Activated CD4-positive, alpha-beta T cell treated with anti-CD3 and anti-CD28 coated beads, Interleukin-2, amount 10 ng/mL, durations not matched to agents 7 days and 5 days (primary cell): ENCODE data around the gene ARSB. TPM values are rescaled to one million over a fixed set of nuclear protein-coding genes. Genes with fewer than 3 reads are reported as not detected.
"Not testable (repeated sequence)": the region's sequence is repeated elsewhere in the genome, so short reads cannot be mapped to it uniquely, and the experiment has no call there.

ENCODE experiments used
- CTCF ChIA-PET: fragments of 350-600 bp; sonication (Branson Sonifier 250); formaldehyde crosslinking; loops from one replicate; lab custom pipeline; 2021; ENCODE audit warnings: antibody characterized with exemption; lab: Charles Lee
- POLR2A ChIA-PET: fragments of 350-600 bp; sonication (Branson Sonifier 250); formaldehyde crosslinking; loops from one replicate; lab custom pipeline; 2021; ENCODE audit warnings: antibody characterized with exemption; lab: Charles Lee
- DNase-seq: peaks from one replicate; pipeline ENCODE4 v3.0.0-alpha.2; 2020
- H3K27ac Mint-ChIP-seq: one replicate; pipeline ENCODE4 v1.8.0; 2021; ENCODE audit warnings: mild to moderate bottlenecking, moderate library complexity, mixed read lengths
- H3K27me3 Mint-ChIP-seq: one replicate; pipeline ENCODE4 v1.8.0; 2021; ENCODE audit warnings: mixed read lengths
- H3K36me3 Mint-ChIP-seq: one replicate; pipeline ENCODE4 v1.8.0; 2021; ENCODE audit warnings: low read depth, mixed read lengths
- H3K4me1 Mint-ChIP-seq: one replicate; pipeline ENCODE4 v1.8.0; 2021; ENCODE audit warnings: mixed read lengths
- H3K4me3 Mint-ChIP-seq: one replicate; pipeline ENCODE4 v1.8.0; 2021; ENCODE audit warnings: mild to moderate bottlenecking, moderate library complexity, mixed read lengths
- H3K9me3 Mint-ChIP-seq: one replicate; pipeline ENCODE4 v1.8.0; 2021; ENCODE audit warnings: mixed read lengths
- total RNA-seq, 2 experiments: library from RNA; stranded (reverse); gene quantifications; one replicate each; pipeline ENCODE4 v1.2.3, GENCODE V29; 2021

The ARSB gene
- total RNA-seq, 2 experiments from 2014 or later, result 10.4 to 11.5 TPM

DNA sequence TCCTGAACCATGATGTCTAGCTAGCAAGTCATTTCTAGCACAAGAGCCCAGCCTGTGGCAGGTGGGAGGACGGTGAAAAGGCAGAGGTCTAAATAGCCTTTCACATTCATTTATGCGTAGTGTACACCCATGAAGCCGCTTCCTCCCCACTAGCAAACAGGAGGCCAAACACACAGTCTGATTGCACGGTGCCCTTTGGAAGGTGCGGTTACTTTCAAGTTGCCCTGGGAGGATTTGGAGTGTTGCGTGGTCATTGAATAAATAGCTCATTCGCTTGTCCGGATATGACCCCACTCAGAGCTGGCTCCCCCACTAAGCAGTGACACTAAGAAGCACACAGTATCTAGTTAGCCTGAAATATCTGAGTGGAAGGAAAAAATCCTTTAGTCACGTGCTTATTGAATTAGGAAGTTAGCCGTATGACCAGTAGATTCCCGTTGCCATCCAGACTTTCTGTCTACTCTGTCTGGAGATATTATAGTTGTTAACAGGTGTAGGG lies 664 bp upstream of the ARSB start:
- peak; percentile 49 for DNase-seq
- Mint-ChIP-seq H3K27me3 (no peaks in the 10 kb centered on the region), H3K4me3 (peak overlapping the region; percentile 85), H3K36me3 (no peaks in the 10 kb centered on the region), H3K9me3 (no peaks in the 10 kb centered on the region), H3K4me1 (peaks cover 38% of the 10 kb centered on the region), H3K27ac (peak overlapping the region; percentile 93)
- CTCF ChIA-PET, result interaction anchor here (0.6 kb wide), 1 partner anchor 767 kb away, joined by 3 read pairs; no protein-coding TSS in a partner anchor
- POLR2A ChIA-PET, result interaction anchor here (0.7 kb wide), 1 partner anchor 625 kb away, joined by 6 read pairs; no protein-coding TSS in a partner anchor

DNA sequence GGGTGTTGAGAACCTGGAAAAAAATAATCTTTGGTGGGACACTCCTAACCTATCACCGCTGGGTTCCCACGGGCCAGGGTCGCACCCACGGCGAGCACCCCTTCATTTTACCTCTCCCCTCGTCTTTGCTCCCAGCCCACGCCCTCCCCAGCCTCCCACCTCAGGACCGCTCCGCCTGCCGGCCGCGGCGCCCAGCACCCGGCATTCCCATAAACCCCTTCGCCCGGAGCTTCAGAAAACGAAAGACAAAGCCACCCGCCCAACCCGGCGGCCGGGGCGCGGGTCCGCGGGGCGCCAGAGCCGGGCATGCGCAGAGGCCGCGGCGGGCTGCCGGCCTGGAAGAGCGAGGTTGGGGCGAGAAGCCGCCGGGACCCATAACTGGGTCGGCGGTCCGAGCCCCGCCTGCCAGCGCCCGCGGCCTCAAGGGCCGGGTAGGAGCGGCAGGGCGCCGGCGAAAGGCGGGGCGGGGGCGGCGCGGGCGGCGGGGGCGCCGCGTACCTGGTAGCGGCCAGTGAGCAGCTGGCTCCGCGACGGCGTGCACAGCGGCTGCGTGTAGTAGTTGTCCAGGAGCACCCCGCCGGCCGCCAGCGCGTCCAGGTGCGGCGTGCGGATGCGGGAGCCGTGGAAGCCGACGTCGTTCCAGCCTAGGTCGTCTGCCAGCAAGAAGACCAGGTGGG lies 533 bp downstream of the ARSB start:
- peak overlapping the region; percentile 95 for H3K27ac Mint-ChIP-seq

DNA sequence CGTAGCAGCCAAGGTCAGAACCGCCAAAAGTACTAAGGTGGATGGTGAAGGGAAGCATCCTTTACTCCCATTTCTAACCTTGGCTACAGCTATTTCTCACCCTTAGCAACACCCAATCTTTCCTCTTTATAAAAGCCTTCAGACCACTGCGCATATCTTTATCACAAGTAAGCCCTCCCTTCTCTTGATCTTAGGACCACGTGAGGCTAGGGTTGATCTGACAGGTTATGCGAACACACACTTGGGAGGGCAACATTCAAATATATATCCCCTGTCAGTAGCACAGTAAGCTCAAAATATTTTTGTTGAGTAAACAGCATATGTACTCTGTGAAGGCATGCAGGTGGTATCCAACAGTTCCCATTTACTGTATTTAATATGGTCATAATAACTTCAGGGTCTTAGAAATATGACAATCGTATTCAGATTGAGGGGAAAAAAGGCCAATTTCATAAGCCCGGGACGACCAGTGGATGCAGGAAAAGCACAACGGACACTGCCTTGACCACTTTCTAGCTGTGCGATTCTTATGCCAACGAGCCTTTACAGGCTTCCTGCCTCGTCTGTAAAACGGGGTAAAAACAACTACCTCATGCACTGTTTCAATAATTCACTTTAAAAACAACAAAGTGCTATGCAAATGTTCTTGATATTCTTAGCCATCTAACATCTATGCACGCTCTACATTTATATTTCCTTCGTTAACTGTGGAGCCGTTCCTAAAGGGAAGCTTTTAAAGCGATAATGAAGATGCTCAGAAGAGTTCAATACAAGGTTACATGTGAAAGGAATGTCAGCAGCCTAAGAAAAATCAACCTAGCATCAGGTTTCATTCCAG lies 1.3 kb downstream of the ARSB start:
- Mint-ChIP-seq H3K4me1 (peaks cover 53% of the 10 kb centered on the region), H3K4me3 (peak overlapping the region; percentile 90), H3K9me3 (no peaks in the 10 kb centered on the region), H3K36me3 (peaks cover 4% of the 10 kb centered on the region), H3K27ac (peak overlapping the region; percentile 95), H3K27me3 (no peaks in the 10 kb centered on the region)
- ChIA-PET CTCF (interaction anchor here (0.5 to 1.7 kb wide), 2 partner anchors 12 to 1274 kb away, joined by 3 to 6 read pairs; no protein-coding TSS in a partner anchor), POLR2A (no interaction called here)
- no peak for DNase-seq

More for the DNA sequence above, 533 bp downstream of the ARSB start:
- ChIA-PET CTCF (interaction anchor here (0.5 to 1.7 kb wide), 3 partner anchors 13 to 1273 kb away, joined by 3 to 6 read pairs (median 4); no protein-coding TSS in a partner anchor), POLR2A (no interaction called here)
- Mint-ChIP-seq H3K36me3 (peaks cover 3% of the 10 kb centered on the region), H3K9me3 (no peaks in the 10 kb centered on the region), H3K4me1 (peaks cover 45% of the 10 kb centered on the region), H3K27me3 (no peaks in the 10 kb centered on the region), H3K4me3 (peak overlapping the region; percentile 90)
- peak; percentile 77 for DNase-seq

DNA sequence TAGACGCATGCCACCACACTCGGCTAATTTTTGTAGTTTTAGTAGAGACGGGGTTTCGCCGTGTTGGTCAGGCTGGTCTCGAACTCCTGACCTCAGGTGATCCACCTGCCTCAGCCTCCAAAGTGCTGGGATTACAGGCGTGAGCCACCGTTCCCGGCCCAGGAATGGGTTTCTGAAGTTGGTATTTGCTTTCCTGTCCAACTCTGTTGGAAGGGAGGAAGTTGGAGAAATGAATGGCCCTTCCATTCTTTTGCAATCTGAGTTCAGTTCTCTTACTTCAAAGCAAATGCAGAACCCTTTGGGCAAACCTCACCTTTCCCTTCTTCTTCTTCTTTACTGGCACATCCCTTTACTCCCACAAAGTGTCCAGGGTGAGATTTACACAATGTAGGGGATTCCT lies 1.9 kb downstream of the ARSB start:
- H3K27ac Mint-ChIP-seq, CTCF ChIA-PET, H3K9me3 Mint-ChIP-seq: not testable (repeated sequence)

DNA sequence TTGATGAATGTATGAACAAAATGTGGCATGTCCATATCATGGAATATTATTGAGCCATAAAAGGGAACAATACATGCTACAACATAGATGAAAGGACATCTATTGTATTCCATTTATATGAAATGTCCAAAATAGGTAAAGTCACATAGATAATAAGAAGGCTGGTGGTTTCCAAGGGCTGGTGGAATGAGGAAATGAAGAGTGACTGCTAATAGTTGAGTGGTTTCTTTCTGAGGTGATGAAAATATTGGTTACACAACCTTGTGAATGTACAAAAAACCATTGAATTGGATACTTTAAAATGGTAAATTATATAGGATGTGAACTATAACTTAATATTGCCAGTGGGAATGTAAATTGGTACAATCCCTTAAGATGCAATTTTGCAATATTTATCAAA lies 5.2 kb downstream of the ARSB start:
- ChIA-PET CTCF (interaction anchor here (0.6 kb wide), 1 partner anchor 10 kb away, joined by 3 read pairs; no protein-coding TSS in a partner anchor), POLR2A (no interaction called here)
- Mint-ChIP-seq H3K4me1 (peaks cover 37% of the 10 kb centered on the region), H3K9me3 (no peaks in the 10 kb centered on the region), H3K36me3 (peaks cover 6% of the 10 kb centered on the region), H3K4me3 (no peak overlapping the region), H3K27ac (no peak overlapping the region), H3K27me3 (no peaks in the 10 kb centered on the region)
- DNase-seq, result no peak

More for the DNA sequence above, 1.9 kb downstream of the ARSB start:
- Mint-ChIP-seq H3K4me3 (peak overlapping the region; percentile 90), H3K4me1 (peaks cover 53% of the 10 kb centered on the region)
- H3K27me3 Mint-ChIP-seq, H3K36me3 Mint-ChIP-seq, DNase-seq, POLR2A ChIA-PET: not testable (repeated sequence)

DNA sequence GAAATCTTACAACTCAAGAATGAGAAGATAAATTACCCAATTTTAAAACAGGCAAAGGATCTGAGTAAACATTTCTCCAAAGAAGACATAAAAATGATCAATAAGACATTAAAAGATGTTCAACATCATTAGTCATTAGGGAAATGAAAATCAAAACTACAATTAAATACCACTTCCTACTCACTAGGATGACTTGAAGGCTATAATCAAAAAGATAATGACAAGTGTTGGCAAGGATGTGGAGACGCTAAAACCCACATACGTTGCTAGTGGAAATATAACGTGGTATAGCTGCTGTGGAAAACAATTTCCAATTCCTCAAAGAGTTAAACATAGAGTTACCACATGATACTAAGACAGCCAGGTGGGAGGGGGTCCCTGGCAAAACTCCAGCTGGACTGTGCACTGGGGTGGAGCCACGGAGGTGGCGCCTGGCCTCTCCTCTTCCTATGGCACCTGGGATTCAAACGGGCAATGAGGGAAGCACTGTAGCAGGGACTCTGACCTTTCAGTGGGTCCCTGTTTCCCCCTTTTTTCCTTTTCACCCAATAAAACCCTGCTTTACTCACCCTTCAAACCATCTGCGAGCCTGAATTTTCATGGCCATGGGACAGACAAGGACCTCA lies 5.9 kb downstream of the ARSB start:
- H3K27me3 Mint-ChIP-seq, result no peaks in the 10 kb centered on the region
- H3K27ac Mint-ChIP-seq, result no peak overlapping the region
- peaks cover 37% of the 10 kb centered on the region for H3K4me1 Mint-ChIP-seq
- H3K36me3 Mint-ChIP-seq, result peaks cover 6% of the 10 kb centered on the region
- ChIA-PET CTCF (no interaction called here), POLR2A (no interaction called here)
- DNase-seq, result no peak
- H3K9me3 Mint-ChIP-seq, result no peaks in the 10 kb centered on the region
- no peak overlapping the region for H3K4me3 Mint-ChIP-seq

DNA sequence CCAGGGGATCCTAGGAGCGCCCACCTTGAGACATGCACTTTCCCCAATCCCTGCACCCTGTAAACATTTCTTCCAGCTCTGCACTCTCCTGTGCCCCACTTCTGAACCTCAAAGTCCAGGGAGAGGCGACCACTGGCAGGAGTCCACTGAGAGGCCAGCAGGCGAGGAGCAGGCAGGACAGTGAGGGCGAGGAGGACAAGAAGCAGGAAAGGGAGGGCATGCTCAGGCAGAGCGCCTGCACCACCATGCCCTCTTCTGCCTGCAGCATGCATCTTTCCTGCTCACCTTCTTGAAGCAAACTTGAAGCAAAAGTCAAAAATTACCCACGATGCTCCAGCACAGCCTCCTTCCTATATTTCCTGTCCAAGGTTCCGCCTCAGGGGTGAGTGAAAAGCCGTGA lies 10.1 kb downstream of the ARSB start:
- Mint-ChIP-seq H3K36me3 (peaks cover 6% of the 10 kb centered on the region), H3K4me1 (peaks cover 12% of the 10 kb centered on the region), H3K27me3 (no peaks in the 10 kb centered on the region), H3K9me3 (no peaks in the 10 kb centered on the region), H3K27ac (no peak overlapping the region), H3K4me3 (no peak overlapping the region)
- ChIA-PET POLR2A (no interaction called here), CTCF (interaction anchor here (1.8 kb wide), 1 partner anchor 12 kb away, joined by 4 read pairs; no protein-coding TSS in a partner anchor)
- no peak for DNase-seq

DNA sequence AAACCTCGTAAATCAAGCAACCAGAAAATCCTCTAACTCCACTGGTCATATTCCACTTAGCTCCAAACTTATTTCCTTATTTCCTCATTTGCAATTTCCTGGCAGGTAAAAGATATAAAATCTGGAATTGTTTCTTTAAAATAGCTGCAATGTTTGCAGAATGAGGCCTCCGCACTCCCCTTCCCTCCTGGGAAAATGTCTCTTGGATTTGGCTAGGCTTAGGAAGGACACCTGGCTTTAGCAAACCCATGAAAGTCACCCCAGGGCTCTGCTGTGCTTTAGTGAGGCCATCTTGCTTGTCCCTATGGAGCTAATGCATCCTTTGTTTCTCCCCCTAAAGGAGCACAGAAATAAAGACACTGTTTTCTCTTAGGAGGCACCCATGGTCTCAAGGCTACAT lies 10.5 kb downstream of the ARSB start:
- H3K27ac Mint-ChIP-seq, result no peak overlapping the region
- no peaks in the 10 kb centered on the region for H3K9me3 Mint-ChIP-seq
- no peak overlapping the region for H3K4me3 Mint-ChIP-seq
- H3K4me1 Mint-ChIP-seq, result peaks cover 8% of the 10 kb centered on the region
- H3K27me3 Mint-ChIP-seq, result no peaks in the 10 kb centered on the region
- H3K36me3 Mint-ChIP-seq, result peaks cover 3% of the 10 kb centered on the region
- POLR2A ChIA-PET, result no interaction called here
- DNase-seq, result no peak
- CTCF ChIA-PET, result no interaction called here

DNA sequence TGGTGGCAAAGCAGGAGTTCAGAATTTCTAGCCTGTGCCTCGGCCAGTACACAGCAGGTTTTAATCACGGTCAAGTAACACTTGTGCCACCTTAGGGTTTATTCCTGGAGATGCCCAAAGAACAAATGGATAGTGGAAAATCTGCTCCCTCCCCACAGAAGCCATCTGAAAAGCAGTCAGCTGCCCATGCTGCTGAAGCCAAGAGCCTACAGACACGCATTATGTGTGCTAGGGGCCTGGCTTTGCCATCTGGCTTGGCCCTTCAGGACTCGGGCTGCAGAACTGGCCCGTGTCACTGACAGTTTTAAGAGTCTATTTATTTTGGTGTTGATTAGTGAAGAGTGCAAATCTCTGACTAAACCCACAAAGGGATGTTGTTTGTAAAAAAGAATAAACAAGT lies 11.1 kb downstream of the ARSB start:
- H3K27me3 Mint-ChIP-seq, result no peaks in the 10 kb centered on the region
- no peaks in the 10 kb centered on the region for H3K9me3 Mint-ChIP-seq
- peaks cover 2% of the 10 kb centered on the region for H3K36me3 Mint-ChIP-seq
- ChIA-PET POLR2A (no interaction called here), CTCF (no interaction called here)
- H3K4me1 Mint-ChIP-seq, result peaks cover 2% of the 10 kb centered on the region
- H3K27ac Mint-ChIP-seq, result no peak overlapping the region
- no peak overlapping the region for H3K4me3 Mint-ChIP-seq
- no peak for DNase-seq

DNA sequence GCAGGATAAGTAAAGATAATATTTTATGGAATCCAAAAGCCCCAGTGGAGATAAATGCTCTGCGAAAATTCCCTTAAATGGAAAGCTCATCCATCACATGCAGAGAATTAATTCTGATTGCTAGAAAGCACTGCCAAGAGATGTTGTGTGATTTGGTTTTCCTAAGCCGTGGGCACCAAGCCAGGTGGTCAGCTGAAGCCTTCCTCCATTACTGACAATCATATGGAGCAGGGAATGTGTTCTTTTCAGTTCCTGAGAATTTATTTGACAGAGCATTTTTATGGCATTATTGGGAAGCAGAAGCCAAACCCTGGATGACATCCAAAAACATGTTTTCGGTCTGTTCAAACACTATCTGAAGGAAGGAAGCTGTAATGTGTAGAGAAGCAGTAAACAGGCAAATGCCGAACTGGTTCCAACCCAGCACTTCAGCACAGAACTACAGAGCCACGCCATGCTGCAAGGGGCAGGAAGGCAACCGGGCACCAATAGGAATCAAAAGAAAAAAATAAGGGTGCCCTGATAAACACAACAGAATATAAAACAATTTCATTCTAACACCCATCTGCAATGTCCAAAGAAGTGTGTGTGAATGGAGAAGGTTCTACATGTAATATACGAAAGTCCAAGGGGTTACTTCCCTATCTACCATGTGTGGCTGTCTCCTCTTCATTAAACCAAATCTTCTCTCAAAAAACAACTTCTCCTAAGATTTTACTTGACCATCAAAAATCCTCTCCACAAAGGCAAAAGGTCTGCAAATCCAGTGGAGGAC lies 12.3 kb downstream of the ARSB start:
- ChIA-PET POLR2A (no interaction called here), CTCF (interaction anchor here (1.7 kb wide), 1 partner anchor 11 kb away, joined by 6 read pairs; no protein-coding TSS in a partner anchor)
- H3K9me3 Mint-ChIP-seq, result no peaks in the 10 kb centered on the region
- H3K36me3 Mint-ChIP-seq, result peaks cover 2% of the 10 kb centered on the region
- H3K27ac Mint-ChIP-seq, result no peak overlapping the region
- DNase-seq, result no peak
- H3K4me3 Mint-ChIP-seq, result no peak overlapping the region
- H3K4me1 Mint-ChIP-seq, result no peaks in the 10 kb centered on the region
- no peaks in the 10 kb centered on the region for H3K27me3 Mint-ChIP-seq

DNA sequence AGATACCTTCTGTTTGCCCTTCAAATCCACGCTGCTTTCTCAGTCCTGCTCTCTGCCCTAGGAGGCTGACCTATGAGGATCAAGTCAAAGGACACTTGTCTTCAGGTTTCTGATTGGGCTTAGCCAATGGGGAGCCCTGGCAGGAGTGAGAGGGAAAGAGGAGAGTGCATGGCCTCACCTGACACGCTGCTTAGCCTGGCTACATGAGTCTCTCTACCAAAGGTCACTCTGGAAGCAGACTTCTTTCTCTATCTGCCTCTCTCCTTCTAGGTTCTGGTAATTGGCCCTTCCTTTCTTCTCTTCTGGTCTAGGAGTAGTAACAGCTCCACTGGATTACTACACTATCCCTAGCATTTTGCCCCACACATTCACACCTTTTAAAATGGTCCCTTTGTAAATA lies 13.1 kb downstream of the ARSB start:
- Mint-ChIP-seq H3K27me3 (no peaks in the 10 kb centered on the region), H3K27ac (no peak overlapping the region), H3K4me1 (no peaks in the 10 kb centered on the region), H3K36me3 (peaks cover 2% of the 10 kb centered on the region), H3K4me3 (no peak overlapping the region), H3K9me3 (no peaks in the 10 kb centered on the region)
- DNase-seq, result no peak
- ChIA-PET CTCF (interaction anchor here (1.7 kb wide), 1 partner anchor 12 kb away, joined by 6 read pairs; no protein-coding TSS in a partner anchor), POLR2A (no interaction called here)

DNA sequence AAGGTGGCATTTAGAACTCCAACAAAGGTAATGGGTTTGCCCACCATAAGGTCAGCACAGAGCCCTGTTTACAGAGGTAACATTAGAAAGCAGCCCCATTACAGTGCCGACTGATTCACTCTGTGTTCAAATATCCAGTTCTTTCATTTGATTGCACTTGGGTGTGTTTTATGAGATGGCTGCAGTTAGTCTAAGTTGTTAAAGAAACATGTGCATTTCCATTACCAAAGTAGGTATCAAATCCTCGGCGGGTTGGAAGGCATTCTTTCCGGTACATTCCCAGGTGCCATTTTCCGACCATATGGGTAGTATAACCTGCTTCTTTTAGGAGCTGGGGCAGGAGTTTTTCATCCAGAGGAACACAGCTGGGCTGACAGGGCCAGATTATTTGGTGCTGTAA lies 16.3 kb downstream of the ARSB start:
- H3K4me3 Mint-ChIP-seq, result no peak overlapping the region
- no peaks in the 10 kb centered on the region for H3K9me3 Mint-ChIP-seq
- no peak overlapping the region for H3K27ac Mint-ChIP-seq

More for the DNA sequence above, 16.3 kb downstream of the ARSB start:
- DNase-seq, result no peak
- H3K36me3 Mint-ChIP-seq, result peaks cover 5% of the 10 kb centered on the region
- ChIA-PET CTCF (no interaction called here), POLR2A (no interaction called here)
- H3K4me1 Mint-ChIP-seq, result no peaks in the 10 kb centered on the region
- H3K27me3 Mint-ChIP-seq, result no peaks in the 10 kb centered on the region
